Fibroblast of lung (primary cell): ENCODE measurements around the gene IGIP.

ENCODE experiments used
- CTCF ChIP-seq, 2 donors: IDR thresholded peaks in 1 of 2; conservative IDR thresholded peaks in 1 of 2; 1 replicate in 1 of 2; 2 replicates in 1 of 2; pipeline ENCODE4 v1.5.1; 2011 to 2012; ENCODE audit warnings: low read length in 2 of 2, control low read depth in 1 of 2, inconsistent platforms in 1 of 2, low read depth in 1 of 2, mild to moderate bottlenecking in 1 of 2
- EZH2 ChIP-seq: IDR thresholded peaks from 2 replicates; pipeline ENCODE4 v1.5.1; 2012; ENCODE audit warnings: low read length, control low read depth, mild to moderate bottlenecking; ENCODE audit errors: missing control alignments

- TF ChIP-seq CTCF (conservative IDR thresholded peaks at IDR 0.05 in 1 of 2, IDR thresholded peaks at IDR 0.05 in 1 of 2; ENCODE audit: low read depth in 1 of 2, low read length in 2 of 2) (no peak), EZH2 (no peak)
These were observed 31.9 kb upstream of the IGIP start for GRCh38 chr5:140093866-140094265.
